ENCODE measurements around the gene STX12.

STX12 gene

DNA sequence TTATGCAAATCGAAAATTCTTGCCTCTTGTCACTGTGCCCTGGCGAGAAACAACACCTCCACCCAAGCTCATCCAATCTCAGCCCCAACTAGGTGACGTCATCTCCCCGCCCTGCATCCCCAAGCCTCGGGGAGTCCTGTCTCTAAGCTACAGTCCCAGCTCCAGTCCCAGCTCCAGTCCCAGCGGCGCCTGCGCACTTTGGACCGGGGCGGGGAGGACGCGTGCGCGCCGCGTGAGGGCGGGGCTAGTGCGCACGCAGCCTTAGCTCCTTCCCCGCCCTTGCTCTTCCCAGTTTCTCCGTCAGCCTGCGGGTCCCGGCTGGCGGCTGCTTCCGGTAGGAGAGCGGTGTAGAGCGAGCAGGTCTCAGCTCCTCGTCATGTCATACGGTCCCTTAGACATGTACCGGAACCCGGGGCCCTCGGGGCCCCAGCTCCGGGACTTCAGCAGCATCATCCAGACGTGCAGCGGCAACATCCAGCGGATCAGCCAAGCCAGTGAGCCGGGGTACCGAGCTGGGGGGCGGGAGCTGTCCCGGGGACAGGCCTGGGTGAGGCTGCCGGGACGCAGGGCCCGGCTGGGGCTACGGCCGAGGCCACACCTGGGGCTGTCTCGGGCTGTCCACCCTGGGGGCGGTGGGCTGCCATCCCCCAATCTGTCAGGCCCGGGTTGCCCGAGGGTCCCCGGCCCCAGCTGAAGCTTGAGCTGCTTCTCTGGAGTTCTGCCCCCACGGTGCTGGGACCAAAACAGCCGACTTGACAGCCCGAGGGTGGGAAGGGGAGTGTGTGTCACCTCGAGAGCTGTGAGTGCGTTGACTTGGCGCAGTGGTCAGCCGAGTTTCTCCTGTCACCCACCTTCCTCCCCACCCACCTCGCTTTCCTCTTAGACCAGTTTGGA lies at the start of gene STX12:
Gene STX12 (plus strand): TSS at position 288 of the 894 bp plus-strand sequence. CDS start 89 bp downstream, at position 377.
- FAIRE-seq (peak; percentile 94), DNase-seq (ENCODE audit: insufficient read length, low spot score) (peak; percentile 92)

- no peak for DNase-seq (ENCODE audit: insufficient read length, low spot score)
- no peak for FAIRE-seq
Observed at GRCh38 chr1:27724961-27725373, 48.1 kb upstream of the STX12 start.

DNA sequence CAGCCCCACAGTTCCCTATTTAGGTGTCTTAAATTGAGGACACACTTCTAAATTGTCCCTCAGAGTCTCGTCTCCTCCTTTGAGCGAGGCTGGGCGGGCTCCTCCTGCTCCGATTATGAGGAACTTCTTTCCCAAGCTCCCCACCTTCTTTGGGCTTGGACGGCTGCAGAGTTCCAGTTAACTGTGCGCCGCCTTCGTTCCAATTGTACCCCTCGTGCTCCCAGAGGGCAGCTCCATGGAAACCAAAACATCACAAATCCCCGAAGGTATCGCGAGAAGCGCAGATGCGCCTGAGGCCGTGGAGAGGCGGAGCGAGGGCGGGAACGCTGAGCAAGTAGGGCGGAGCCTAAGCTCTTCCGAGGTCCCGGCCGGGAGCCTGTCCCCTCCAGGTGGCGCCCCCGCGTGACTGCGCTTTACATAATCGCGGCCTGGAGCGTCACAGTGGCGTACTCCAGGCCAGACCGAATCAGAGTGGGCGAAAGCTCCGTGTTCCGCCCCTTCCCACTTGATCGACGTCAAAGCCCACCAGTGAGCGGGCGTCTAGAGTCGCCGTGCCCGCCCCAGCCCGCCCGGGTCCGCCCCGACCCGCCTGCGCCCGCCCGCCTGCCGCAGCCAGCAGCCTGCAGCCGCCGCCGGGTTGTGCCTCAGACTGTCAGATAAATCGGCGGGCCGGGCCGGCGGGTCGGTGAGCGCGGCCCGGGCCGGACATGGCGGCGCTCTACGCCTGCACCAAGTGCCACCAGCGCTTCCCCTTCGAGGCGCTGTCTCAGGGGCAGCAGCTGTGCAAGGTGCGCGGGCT lies 47.4 kb upstream of the STX12 start, which contains the start of gene FAM76A:
Gene FAM76A (plus strand): TSS at position 588 of the 799 bp plus-strand sequence. CDS start 120 bp downstream, at position 708.
- peak; percentile 97 for DNase-seq (ENCODE audit: insufficient read length, low spot score)
- FAIRE-seq: peak; percentile 99

GRCh38 chr1:27726173-27727044 lies 46.6 kb upstream of the STX12 start:
- FAIRE-seq (peak; percentile 75), DNase-seq (ENCODE audit: insufficient read length, low spot score) (peak; percentile 48)

DNA sequence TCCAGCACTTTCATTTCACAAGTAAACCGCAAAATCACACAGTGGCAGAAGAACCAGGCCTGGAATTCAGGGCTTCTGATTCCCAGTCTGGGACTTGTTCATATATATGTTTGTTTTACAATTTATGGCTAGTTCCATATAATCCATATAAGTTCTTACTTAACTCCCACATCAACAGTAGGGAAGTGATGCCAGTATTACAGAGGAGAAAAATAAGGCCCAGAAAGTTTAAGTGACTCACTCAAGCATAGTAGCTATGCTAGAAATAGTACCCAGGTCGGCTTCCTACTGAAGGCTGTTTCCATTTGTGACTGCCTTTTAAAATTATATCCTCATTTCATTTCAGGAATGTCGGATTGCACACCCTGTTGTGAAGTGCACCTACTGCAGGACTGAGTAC lies 45.9 kb upstream of the STX12 start:
- DNase-seq (ENCODE audit: insufficient read length, low spot score): no peak
- peak; percentile 35 for FAIRE-seq

- DNase-seq (ENCODE audit: insufficient read length, low spot score) (no peak), FAIRE-seq (no peak)
Observed at GRCh38 chr1:27736252-27736651, 36.8 kb upstream of the STX12 start.

GRCh38 chr1:27741121-27741520 lies 31.9 kb upstream of the STX12 start:
- FAIRE-seq: no peak
- DNase-seq (ENCODE audit: insufficient read length, low spot score): no peak

DNA sequence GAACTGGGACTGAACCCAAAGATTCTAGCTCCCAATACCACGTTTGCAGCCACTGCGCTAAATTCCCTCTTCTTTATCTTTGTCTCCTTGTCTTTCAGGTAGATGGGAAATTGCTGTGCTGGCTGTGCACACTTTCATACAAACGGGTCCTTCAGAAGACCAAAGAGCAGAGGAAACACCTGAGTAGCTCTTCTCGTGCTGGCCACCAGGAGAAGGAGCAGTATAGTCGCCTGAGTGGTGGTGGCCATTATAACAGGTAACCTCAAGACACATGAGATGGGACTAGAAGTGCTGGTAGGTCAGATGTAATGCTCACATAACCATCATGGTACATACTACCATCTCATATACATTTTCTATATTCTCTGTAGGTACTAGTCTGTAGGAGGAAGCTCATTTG lies 28.5 kb upstream of the STX12 start:
- no peak for FAIRE-seq
- no peak for DNase-seq (ENCODE audit: insufficient read length, low spot score)

GRCh38 chr1:27745466-27745865 lies 27.6 kb upstream of the STX12 start:
- FAIRE-seq: no peak
- DNase-seq (ENCODE audit: insufficient read length, low spot score): no peak

- FAIRE-seq: peak; percentile 23
- DNase-seq (ENCODE audit: insufficient read length, low spot score): no peak
Observed at GRCh38 chr1:27752360-27752759, 20.7 kb upstream of the STX12 start.

DNA sequence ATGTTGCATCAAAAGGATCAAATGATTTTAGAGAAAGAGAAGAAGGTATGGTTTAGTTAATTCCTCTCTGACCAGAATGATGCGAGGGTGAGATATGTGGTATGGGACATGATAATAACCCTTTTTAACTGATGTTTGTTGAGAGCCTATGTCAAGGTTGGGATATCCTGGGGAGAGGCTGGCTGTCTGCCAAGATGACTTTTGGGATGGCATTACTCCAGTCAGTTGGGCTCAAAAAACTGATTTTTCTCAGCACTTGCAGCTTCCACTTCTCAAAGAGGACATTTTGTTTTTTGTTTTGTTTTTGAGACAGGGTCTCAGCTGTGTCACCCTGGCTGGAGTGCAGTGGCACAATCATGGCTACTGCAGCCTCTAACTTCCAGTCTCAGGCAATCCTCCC lies 17.7 kb upstream of the STX12 start:
- FAIRE-seq: no peak

GRCh38 chr1:27755865-27756264 lies 17.2 kb upstream of the STX12 start:
- no peak for FAIRE-seq

More for the DNA sequence above, 17.7 kb upstream of the STX12 start:
- no peak for DNase-seq (ENCODE audit: insufficient read length, low spot score)

DNA sequence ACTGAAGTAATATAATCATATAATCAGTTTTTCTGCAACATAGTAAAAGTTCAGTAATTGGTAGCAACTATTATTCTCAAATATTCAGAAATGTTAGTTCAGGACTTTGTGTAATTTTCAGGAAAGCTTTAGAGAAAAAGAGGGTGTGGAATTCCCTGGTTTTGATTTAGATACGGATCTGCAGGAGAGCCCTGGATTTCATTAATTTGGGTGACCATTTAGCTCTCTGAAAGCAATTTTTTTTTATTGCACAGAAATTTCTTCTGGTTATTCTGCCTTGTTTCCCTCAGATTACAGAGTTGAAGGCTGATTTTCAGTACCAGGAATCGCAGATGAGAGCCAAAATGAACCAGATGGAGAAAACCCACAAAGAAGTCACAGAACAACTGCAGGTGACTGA lies 13.8 kb upstream of the STX12 start:
- no peak for DNase-seq (ENCODE audit: insufficient read length, low spot score)

More at GRCh38 chr1:27755865-27756264, 17.2 kb upstream of the STX12 start:
- no peak for DNase-seq (ENCODE audit: insufficient read length, low spot score)

DNA sequence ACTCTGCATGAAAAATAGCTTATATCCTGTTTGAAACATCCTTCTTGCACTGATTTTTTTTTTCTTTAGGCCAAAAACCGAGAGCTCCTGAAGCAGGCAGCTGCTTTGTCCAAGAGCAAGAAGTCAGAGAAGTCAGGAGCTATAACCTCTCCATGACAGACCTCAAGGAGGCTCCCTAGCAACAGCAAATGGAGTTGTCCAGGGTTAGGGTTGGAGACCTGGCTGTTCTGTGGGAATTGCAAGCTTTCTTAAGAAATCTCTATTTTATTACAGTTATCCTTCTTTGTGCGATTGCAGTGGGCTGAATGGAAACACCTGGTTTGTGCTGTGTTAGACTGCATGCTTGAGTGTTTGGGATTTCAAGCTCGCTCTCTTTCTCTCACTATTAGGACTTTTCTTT lies 12.6 kb upstream of the STX12 start:
- no peak for FAIRE-seq

More for the DNA sequence above, 13.8 kb upstream of the STX12 start:
- FAIRE-seq: no peak

GRCh38 chr1:27762033-27762432 lies 11.0 kb upstream of the STX12 start:
- no peak for DNase-seq (ENCODE audit: insufficient read length, low spot score)
- FAIRE-seq: no peak

More for the DNA sequence above, 12.6 kb upstream of the STX12 start:
- no peak for DNase-seq (ENCODE audit: insufficient read length, low spot score)

- DNase-seq (ENCODE audit: insufficient read length, low spot score) (no peak), FAIRE-seq (no peak)
Observed at GRCh38 chr1:27763358-27763757, 9.7 kb upstream of the STX12 start.

GRCh38 chr1:27770293-27770830 lies 2.7 kb upstream of the STX12 start:
- no peak for FAIRE-seq
- no peak for DNase-seq (ENCODE audit: insufficient read length, low spot score)

GRCh38 chr1:27772036-27772931 lies 735 bp upstream of the STX12 start:
- FAIRE-seq: no peak
- no peak for DNase-seq (ENCODE audit: insufficient read length, low spot score)

DNA sequence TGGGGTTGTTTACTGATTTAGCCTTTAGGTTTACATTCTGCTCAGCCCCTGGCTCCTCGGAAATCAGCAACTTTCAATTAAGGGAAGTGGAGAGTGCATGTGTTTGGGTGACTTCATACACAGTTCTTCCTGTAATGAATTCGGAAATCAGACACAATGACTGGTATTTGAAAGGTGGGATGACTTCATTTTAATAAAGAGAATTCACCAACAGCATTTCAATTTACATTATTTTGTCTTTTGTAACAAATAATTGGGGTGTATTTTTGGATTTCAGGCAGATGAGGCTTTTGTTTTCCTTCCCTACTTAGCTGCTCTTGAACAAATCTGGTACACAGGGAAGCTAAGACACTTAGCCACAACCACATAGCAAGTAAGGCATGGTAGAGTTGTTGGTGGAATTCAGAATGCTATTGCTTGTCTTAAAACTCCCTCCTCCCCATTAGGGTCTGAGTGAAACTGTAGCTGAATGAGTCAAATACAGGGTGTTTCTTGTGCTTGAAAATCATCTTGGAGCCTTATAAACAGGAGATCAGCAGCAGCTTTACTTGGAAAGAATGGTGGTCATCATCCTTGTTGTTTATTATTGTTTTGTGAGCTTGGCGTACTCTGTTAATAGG lies 917 bp downstream of the STX12 start:
- FAIRE-seq (peak; percentile 62), DNase-seq (ENCODE audit: insufficient read length, low spot score) (no peak)

Measured in GM19239 (cell line).